ENCODE data around the gene PLCH2.

GRCh38 chr1:2465371-2466269 lies 10.5 kb upstream of the PLCH2 start:
- TF ChIP-seq NFRKB (IDR thresholded peaks at IDR 0.05; ENCODE audit: low read depth) (no peak), GATA2 (CRISPR knock-in tag; IDR thresholded peaks at IDR 0.05) (no peak), CHD2 (IDR thresholded peaks at IDR 0.05; ENCODE audit: low read depth, low read length) (no peak), EP300 (IDR thresholded peaks at IDR 0.05; ENCODE audit: low read length) (no peak), SMARCB1 (IDR thresholded peaks at IDR 0.05; ENCODE audit: insufficient read length, low read depth) (no peak), POLR2A (conservative IDR thresholded peaks at IDR 0.05) (no peak), RAD21 (CRISPR knock-in tag; conservative IDR thresholded peaks at IDR 0.05 in 1 of 2, IDR thresholded peaks at IDR 0.05 in 1 of 2) (no peak), SRF (CRISPR knock-in tag; IDR thresholded peaks at IDR 0.05) (no peak), PRPF4 (IDR thresholded peaks at IDR 0.05; ENCODE audit: insufficient read depth, low read depth, low read length, poor library complexity, severe bottlenecking) (no peak), EZH2 (IDR thresholded peaks at IDR 0.05; ENCODE audit: borderline replicate concordance, low read depth, low read length) (no peak), ZNF232 (CRISPR knock-in tag; IDR thresholded peaks at IDR 0.05) (no peak)
- TF ChIP-seq, protein P1, sequence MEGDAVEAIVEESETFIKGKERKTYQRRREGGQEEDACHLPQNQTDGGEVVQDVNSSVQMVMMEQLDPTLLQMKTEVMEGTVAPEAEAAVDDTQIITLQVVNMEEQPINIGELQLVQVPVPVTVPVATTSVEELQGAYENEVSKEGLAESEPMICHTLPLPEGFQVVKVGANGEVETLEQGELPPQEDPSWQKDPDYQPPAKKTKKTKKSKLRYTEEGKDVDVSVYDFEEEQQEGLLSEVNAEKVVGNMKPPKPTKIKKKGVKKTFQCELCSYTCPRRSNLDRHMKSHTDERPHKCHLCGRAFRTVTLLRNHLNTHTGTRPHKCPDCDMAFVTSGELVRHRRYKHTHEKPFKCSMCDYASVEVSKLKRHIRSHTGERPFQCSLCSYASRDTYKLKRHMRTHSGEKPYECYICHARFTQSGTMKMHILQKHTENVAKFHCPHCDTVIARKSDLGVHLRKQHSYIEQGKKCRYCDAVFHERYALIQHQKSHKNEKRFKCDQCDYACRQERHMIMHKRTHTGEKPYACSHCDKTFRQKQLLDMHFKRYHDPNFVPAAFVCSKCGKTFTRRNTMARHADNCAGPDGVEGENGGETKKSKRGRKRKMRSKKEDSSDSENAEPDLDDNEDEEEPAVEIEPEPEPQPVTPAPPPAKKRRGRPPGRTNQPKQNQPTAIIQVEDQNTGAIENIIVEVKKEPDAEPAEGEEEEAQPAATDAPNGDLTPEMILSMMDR (IDR thresholded peaks at IDR 0.05 in 2 of 3, conservative IDR thresholded peaks at IDR 0.05 in 1 of 3; ENCODE audit: insufficient read depth in 2 of 3, low read depth in 1 of 3, low read length in 3 of 3), result no peak
